K562 (cell line): ENCODE measurements around the gene LIX1L. TPM values are rescaled to one million over a fixed set of nuclear protein-coding genes. Genes with fewer than 3 reads are reported as not detected.
A peak's percentile ranks its signal among the peaks of the same experiment; 100 is the strongest.

Experiments
- CLOCK ChIP-seq: fragments of 250-450 bp; sonication (Bioruptor Pico); IDR thresholded peaks from 2 replicates; pipeline ENCODE4 v1.4.0; 2020; ENCODE audit warnings: mild to moderate bottlenecking, moderate library complexity, borderline replicate concordance
- GMEB1 ChIP-seq: fragments of 250-450 bp; sonication (Bioruptor Pico); IDR thresholded peaks from 2 replicates; pipeline ENCODE4 v1.4.0; 2020; ENCODE audit warnings: mild to moderate bottlenecking
- NEUROD1 ChIP-seq: fragments of 150-350 bp; IDR thresholded peaks from 2 replicates; pipeline ENCODE4 v1.6.1; 2014; ENCODE audit warnings: borderline replicate concordance, low read length, low read depth; ENCODE audit not compliant: partially characterized antibody
- NR2C1 ChIP-seq, 2 experiments: fragments of 450-650 bp; IDR thresholded peaks; 2 replicates each; pipeline ENCODE4 v1.6.1; 2017; ENCODE audit warnings: mild to moderate bottlenecking in 2 of 2, antibody characterized with exemption in 1 of 2, inconsistent platforms in 1 of 2, missing compliant biosample characterization in 1 of 2, missing genetic modification characterization in 1 of 2
- PTTG1 ChIP-seq: fragments of 450-650 bp; IDR thresholded peaks from 2 replicates; pipeline ENCODE4 v1.6.1; 2016; ENCODE audit warnings: low read depth, mild to moderate bottlenecking, missing genetic modification characterization, missing compliant biosample characterization
- RHOXF2B ChIP-seq: fragments of 250-450 bp; sonication (Bioruptor Pico); conservative IDR thresholded peaks from 2 replicates; pipeline ENCODE4 v1.5.1; 2021
- ZNF778 ChIP-seq: fragments of 450-650 bp; formaldehyde crosslinking; IDR thresholded peaks from 2 replicates; pipeline ENCODE4 v1.4.0; 2020; ENCODE audit warnings: mild to moderate bottlenecking, moderate library complexity
- polyA plus RNA-seq, 8 experiments: library from polyadenylated mRNA; depleted of rRNA in 4 of 8; stranded (reverse) in 5 of 8; unstranded in 3 of 8; fragments of >200 nt; fragmentation: Nextera tagmentation in 2 of 8; fragmentation: Illumina TruSeq in 1 of 8; extraction: Ambion mirVana in 2 of 8; extraction: Trizol in 1 of 8; gene quantifications; 2 replicates each; pipeline versions ENCODE4 v1.2.1 to v1.2.3, GENCODE V29; 2011 to 2014; ENCODE audit warnings: inconsistent platforms in 1 of 8, missing spikeins in 1 of 8
- total RNA-seq, 7 experiments: library from RNA; depleted of rRNA in 6 of 7; stranded (reverse); fragments of >200 nt in 6 of 7; fragmentation: Illumina TruSeq in 2 of 7; extraction: Trizol in 2 of 7; gene quantifications; 2 replicates each; pipeline versions ENCODE4 v1.2.1 to v1.2.3, GENCODE V29; 2011 to 2021; ENCODE audit warnings: low replicate concordance in 1 of 7

Gene LIX1L
- total and polyA plus RNA-seq, 9 of the 15 experiments (the other 6 are each of a cell fraction or from before 2014, with no cell fraction given) = 4.6 to 26.5 (median 12.5) TPM

GRCh38 chr1:145996433-145997015 lies 38.7 kb upstream of the LIX1L start, which contains the start of gene TXNIP (continued):
- TF ChIP-seq CLOCK (CRISPR knock-in tag) (peak; percentile 97), NR2C1 (IDR thresholded peaks at IDR 0.05) (no peak), NR2C1 (tag; IDR thresholded peaks at IDR 0.05) (no peak), RHOXF2B (CRISPR knock-in tag) (no peak), PTTG1 (tag) (no peak), NEUROD1 (peak; percentile 95), GMEB1 (peak; percentile 44; the same call in 1 of the 2 replicates), ZNF778 (CRISPR knock-in tag) (no peak)
- TF ChIP-seq, all 486 proteins: peak for 167
